Measurements from ENCODE around the gene C20orf144.

DNA sequence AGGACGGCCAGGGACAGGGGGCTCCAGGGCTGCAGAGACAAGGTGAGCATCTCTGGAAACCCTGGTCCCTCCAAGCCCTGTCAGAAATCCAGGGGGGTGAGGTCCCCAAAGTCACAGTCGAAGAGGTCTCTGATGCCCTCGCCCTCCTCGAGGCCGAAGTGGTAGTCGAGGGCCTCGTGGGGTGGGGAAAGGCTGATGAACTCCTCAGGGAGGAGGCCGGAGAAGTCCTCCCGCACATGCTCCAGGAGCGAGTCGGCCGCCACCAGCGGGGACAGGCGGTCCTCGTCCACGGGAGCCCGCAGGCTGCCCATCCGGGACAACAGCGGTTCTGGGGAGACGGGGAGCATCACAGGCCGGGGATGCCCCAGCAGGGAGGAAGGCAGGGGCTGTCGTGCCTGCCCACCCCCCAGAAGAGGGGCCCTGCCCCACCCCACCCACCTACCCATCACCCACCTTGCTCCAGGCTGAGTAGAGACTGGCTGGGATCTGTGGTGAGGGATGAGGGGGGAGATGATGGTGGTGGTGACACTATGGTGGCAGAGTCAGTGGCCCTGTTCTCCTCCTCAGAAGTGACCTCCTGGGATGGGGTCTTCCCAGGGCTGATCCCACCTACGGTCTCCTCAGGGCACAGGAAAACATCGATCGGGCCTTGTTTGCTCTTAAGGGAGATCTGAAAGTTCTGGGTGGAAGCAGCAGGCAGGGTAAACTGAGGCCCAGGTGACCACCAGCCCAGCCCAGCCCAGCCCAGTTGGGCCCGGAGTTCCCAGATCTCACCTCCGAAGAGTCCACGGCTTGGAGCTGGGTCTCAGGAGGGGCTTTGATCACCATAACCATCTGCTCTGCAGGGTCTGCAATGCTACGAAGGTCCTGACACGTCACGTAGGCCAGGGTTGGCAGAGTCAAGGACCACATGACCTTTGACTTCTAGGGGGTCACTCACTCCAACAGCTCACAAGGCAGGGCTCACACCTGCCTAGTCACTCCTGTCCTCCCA lies 14.8 kb downstream of the C20orf144 start:
- TF ChIP-seq, protein P1, sequence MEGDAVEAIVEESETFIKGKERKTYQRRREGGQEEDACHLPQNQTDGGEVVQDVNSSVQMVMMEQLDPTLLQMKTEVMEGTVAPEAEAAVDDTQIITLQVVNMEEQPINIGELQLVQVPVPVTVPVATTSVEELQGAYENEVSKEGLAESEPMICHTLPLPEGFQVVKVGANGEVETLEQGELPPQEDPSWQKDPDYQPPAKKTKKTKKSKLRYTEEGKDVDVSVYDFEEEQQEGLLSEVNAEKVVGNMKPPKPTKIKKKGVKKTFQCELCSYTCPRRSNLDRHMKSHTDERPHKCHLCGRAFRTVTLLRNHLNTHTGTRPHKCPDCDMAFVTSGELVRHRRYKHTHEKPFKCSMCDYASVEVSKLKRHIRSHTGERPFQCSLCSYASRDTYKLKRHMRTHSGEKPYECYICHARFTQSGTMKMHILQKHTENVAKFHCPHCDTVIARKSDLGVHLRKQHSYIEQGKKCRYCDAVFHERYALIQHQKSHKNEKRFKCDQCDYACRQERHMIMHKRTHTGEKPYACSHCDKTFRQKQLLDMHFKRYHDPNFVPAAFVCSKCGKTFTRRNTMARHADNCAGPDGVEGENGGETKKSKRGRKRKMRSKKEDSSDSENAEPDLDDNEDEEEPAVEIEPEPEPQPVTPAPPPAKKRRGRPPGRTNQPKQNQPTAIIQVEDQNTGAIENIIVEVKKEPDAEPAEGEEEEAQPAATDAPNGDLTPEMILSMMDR (IDR thresholded peaks at IDR 0.05; ENCODE audit: low read length): no peak
- no peak for TF ChIP-seq EZH2 (optimal IDR thresholded peaks at IDR 0.05; ENCODE audit: low read depth, low read length)
